H9 (cell line): ENCODE measurements around the gene PLXNC1. TPM values are rescaled to one million over a fixed set of nuclear protein-coding genes. Genes with fewer than 3 reads are reported as not detected.

Experiments used
- DNase-seq: peaks from one replicate; pipeline ENCODE4 v3.0.0-alpha.2; 2017
- H2AFZ ChIP-seq: one replicate; pipeline ENCODE4 v1.6.1; 2013; ENCODE audit warnings: mild to moderate bottlenecking, low read length, control low read depth, moderate library complexity
- H2AK5ac ChIP-seq: 2 replicates; pipeline ENCODE4 v1.6.1; 2013; ENCODE audit warnings: low read length, control low read depth, mixed read lengths; ENCODE audit not compliant: insufficient read length
- H2BK120ac ChIP-seq: one replicate; pipeline ENCODE4 v1.6.1; 2013; ENCODE audit warnings: low read depth, mild to moderate bottlenecking, low read length, control low read depth, inconsistent platforms; ENCODE audit not compliant: poor library complexity, severe bottlenecking
- H2BK12ac ChIP-seq: 2 replicates; pipeline ENCODE4 v1.6.1; 2013; ENCODE audit warnings: low read length, control low read depth, mixed read lengths, low read depth; ENCODE audit not compliant: insufficient read length
- H2BK15ac ChIP-seq: 2 replicates; pipeline ENCODE4 v1.6.1; 2013; ENCODE audit warnings: low read depth, low read length, control low read depth
- H2BK20ac ChIP-seq: one replicate; pipeline ENCODE4 v1.6.1; 2013; ENCODE audit warnings: low read depth, mild to moderate bottlenecking, low read length, control low read depth, inconsistent platforms; ENCODE audit not compliant: poor library complexity, severe bottlenecking
- H2BK5ac ChIP-seq: 2 replicates; pipeline ENCODE4 v1.6.1; 2013; ENCODE audit warnings: low read length, control low read depth, mixed read lengths; ENCODE audit not compliant: insufficient read length
- H3K14ac ChIP-seq: 2 replicates; pipeline ENCODE4 v1.6.1; 2013; ENCODE audit warnings: low read length, control low read depth; ENCODE audit not compliant: insufficient read depth
- H3K18ac ChIP-seq: 2 replicates; pipeline ENCODE4 v1.6.1; 2013; ENCODE audit warnings: low read depth, mild to moderate bottlenecking, mixed read lengths, low read length, control low read depth; ENCODE audit not compliant: insufficient read length
- H3K23ac ChIP-seq: 2 replicates; pipeline ENCODE4 v1.6.1; 2013; ENCODE audit warnings: low read length, control low read depth, mixed read lengths, low read depth; ENCODE audit not compliant: insufficient read length
- H3K23me2 ChIP-seq: 2 replicates; pipeline ENCODE4 v1.6.1; 2013; ENCODE audit warnings: low read depth, mild to moderate bottlenecking, mixed read lengths, low read length, control low read depth; ENCODE audit not compliant: insufficient read length, poor library complexity, severe bottlenecking
- H3K27ac ChIP-seq: 2 replicates; pipeline ENCODE4 v1.5.1; 2013; ENCODE audit warnings: low read length, control low read depth, mixed read lengths, low read depth; ENCODE audit not compliant: insufficient read length
- H3K27me3 ChIP-seq: 2 replicates; pipeline ENCODE4 v1.6.1; 2013; ENCODE audit warnings: low read length, control low read depth, inconsistent platforms; ENCODE audit not compliant: insufficient read depth
- H3K4ac ChIP-seq: 2 replicates; pipeline ENCODE4 v1.6.1; 2013; ENCODE audit warnings: low read depth, mild to moderate bottlenecking, control low read depth, inconsistent platforms, low read length, moderate library complexity
- H3K4me1 ChIP-seq: 2 replicates; pipeline ENCODE4 v1.6.1; 2013; ENCODE audit warnings: low read length, control low read depth, inconsistent platforms; ENCODE audit not compliant: insufficient read depth
- H3K4me2 ChIP-seq: 2 replicates; pipeline ENCODE4 v1.6.1; 2013; ENCODE audit warnings: low read length, control low read depth, mixed read lengths; ENCODE audit not compliant: insufficient read length, insufficient read depth
- H3K56ac ChIP-seq: 2 replicates; pipeline ENCODE4 v1.6.1; 2013; ENCODE audit warnings: low read depth, mild to moderate bottlenecking, mixed read lengths, low read length, control low read depth; ENCODE audit not compliant: insufficient read length
- H3K79me1 ChIP-seq: 2 replicates; pipeline ENCODE4 v1.6.1; 2013; ENCODE audit warnings: low read depth, mild to moderate bottlenecking, moderate library complexity, low read length, control low read depth, inconsistent platforms; ENCODE audit not compliant: insufficient read depth, poor library complexity, severe bottlenecking
- H3K79me2 ChIP-seq: 2 replicates; pipeline ENCODE4 v1.6.1; 2013; ENCODE audit warnings: low read length, control low read depth, inconsistent platforms; ENCODE audit not compliant: insufficient read depth
- H3K9ac ChIP-seq: 2 replicates; pipeline ENCODE4 v1.6.1; 2013; ENCODE audit warnings: low read length, control low read depth, mixed read lengths; ENCODE audit not compliant: insufficient read length; ENCODE audit errors: extremely low read depth
- H3K9me3 ChIP-seq: one replicate; pipeline ENCODE4 v1.6.1; 2013; ENCODE audit warnings: low read depth, low read length, inconsistent platforms; ENCODE audit not compliant: control insufficient read depth
- H3T11ph ChIP-seq: one replicate; pipeline ENCODE4 v1.6.1; 2013; ENCODE audit warnings: mild to moderate bottlenecking, low read length, control low read depth, inconsistent platforms
- H4K20me1 ChIP-seq: one replicate; pipeline ENCODE4 v1.6.1; 2013; ENCODE audit not compliant: control insufficient read depth, insufficient read length, insufficient read depth
- H4K5ac ChIP-seq: 2 replicates; pipeline ENCODE4 v1.6.1; 2013; ENCODE audit warnings: low read depth, mild to moderate bottlenecking, mixed read lengths, low read length, control low read depth; ENCODE audit not compliant: insufficient read length
- H4K8ac ChIP-seq: replicated peaks from 2 replicates; pipeline ENCODE4 v1.6.1; 2013; ENCODE audit warnings: low read length, control low read depth, mixed read lengths, low read depth; ENCODE audit not compliant: insufficient read length
- H4K91ac ChIP-seq: 2 replicates; pipeline ENCODE4 v1.6.1; 2013; ENCODE audit warnings: low read depth, mild to moderate bottlenecking, moderate library complexity, mixed read lengths, low read length, control low read depth; ENCODE audit not compliant: insufficient read length
- H3K27ac Mint-ChIP-seq, 3 experiments: 2 replicates in 2 of 3; 3 replicates in 1 of 3; pipeline ENCODE4 v1.8.0; 2020 to 2021; ENCODE audit warnings: mixed read lengths in 3 of 3, mild to moderate bottlenecking in 1 of 3, moderate library complexity in 1 of 3
- H3K27me3 Mint-ChIP-seq: 2 replicates; pipeline ENCODE4 v1.8.0; 2021; ENCODE audit warnings: low read depth, mild to moderate bottlenecking, moderate library complexity, mixed read lengths
- H3K36me3 Mint-ChIP-seq, 3 experiments: 2 replicates in 2 of 3; 3 replicates in 1 of 3; pipeline ENCODE4 v1.8.0; 2020 to 2021; ENCODE audit warnings: low read depth in 3 of 3, mixed read lengths in 3 of 3; ENCODE audit not compliant: insufficient read depth in 1 of 3
- H3K4me1 Mint-ChIP-seq, 2 experiments: 2 replicates each; pipeline ENCODE4 v1.8.0; 2020; ENCODE audit warnings: mixed read lengths in 2 of 2
- H3K4me3 Mint-ChIP-seq, 2 experiments: 2 replicates in 1 of 2; 3 replicates in 1 of 2; pipeline ENCODE4 v1.8.0; 2020 to 2021; ENCODE audit warnings: mild to moderate bottlenecking in 2 of 2, mixed read lengths in 2 of 2, moderate library complexity in 1 of 2
- H3K9me3 Mint-ChIP-seq, 2 experiments: 2 replicates in 1 of 2; 3 replicates in 1 of 2; pipeline ENCODE4 v1.8.0; 2020; ENCODE audit warnings: mild to moderate bottlenecking in 2 of 2, mixed read lengths in 2 of 2, moderate library complexity in 1 of 2
- CTCF ChIP-seq: fragments of 200-600 bp; sonication (generic); conservative IDR thresholded peaks from 3 replicates; pipeline ENCODE4 v1.8.0; 2021; ENCODE audit warnings: antibody characterized with exemption, mild to moderate bottlenecking
- total RNA-seq: library from RNA; stranded (reverse); gene quantifications from 2 replicates; pipeline ENCODE4 v1.2.1, GENCODE V29; 2021

PLXNC1 gene
- total RNA-seq, 1 experiment from 2014 or later: 1.2 TPM

GRCh38 chr12:94255428-94255827, 107.1 kb downstream of the PLXNC1 start:
- DNase-seq: no peak
- Mint-ChIP-seq H3K36me3 (peaks cover 0 to under 1% (median 0%) of the 10 kb centered on the region in 3 experiments; a peak in 3 of 7 replicates), H3K27ac (no peak overlapping the region), H3K9me3 (peaks cover 0 to under 1% of the 10 kb centered on the region in 2 experiments; a peak in 1 of 5 replicates), H3K4me1 (peaks cover 12 to 23% of the 10 kb centered on the region in 2 experiments), H3K4me3 (no peak overlapping the region), H3K27me3 (peaks cover 1% of the 10 kb centered on the region; the same call in 1 of the 2 replicates)
- Histone ChIP-seq H3K23me2 (no peaks in the 10 kb centered on the region), H4K8ac (no peak overlapping the region), H2BK120ac (no peak overlapping the region), H3K56ac (no peak overlapping the region), H3K27ac (no peak overlapping the region), H4K91ac (no peak overlapping the region), H2BK12ac (no peak overlapping the region), H3K79me2 (no peaks in the 10 kb centered on the region), H2BK20ac (no peak overlapping the region), H3K23ac (no peak overlapping the region), H4K5ac (no peak overlapping the region), H3K4me1 (peaks cover 3% of the 10 kb centered on the region; the same call in 1 of the 2 replicates), H3K14ac (no peak overlapping the region), H3K18ac (no peak overlapping the region), H3K27me3 (no peaks in the 10 kb centered on the region), H2BK15ac (no peak overlapping the region), H3K9me3 (no peaks in the 10 kb centered on the region), H3T11ph (no peak overlapping the region), H3K4me2 (no peak overlapping the region), H4K20me1 (no peaks in the 10 kb centered on the region), H3K9ac (no peak overlapping the region), H2BK5ac (no peak overlapping the region), H3K79me1 (no peaks in the 10 kb centered on the region), H3K4ac (no peak overlapping the region), H2AK5ac (no peak overlapping the region), H2AFZ (no peak overlapping the region)
- no peak for TF ChIP-seq CTCF
